H1 (cell line): ENCODE data around the gene MAP4K4. TPM values are rescaled to one million over a fixed set of nuclear protein-coding genes. Genes with fewer than 3 reads are reported as not detected.

Experiments
- CTCF ChIA-PET: fragments of 300-600 bp; sonication (Branson Sonifier 250); formaldehyde crosslinking; loops from one replicate; lab custom pipeline; 2021; ENCODE audit not compliant: partially characterized antibody; lab: Charles Lee
- POLR2A ChIA-PET: fragments of 300-600 bp; sonication (Branson Sonifier 250); formaldehyde crosslinking; loops from one replicate; lab custom pipeline; 2021; ENCODE audit warnings: inconsistent platforms; ENCODE audit not compliant: partially characterized antibody; lab: Charles Lee
- DNase-seq, 2 experiments: peaks; one replicate each; pipeline versions ENCODE4 v3.0.0 to v3.0.0-alpha.2; 2010 to 2022; ENCODE audit warnings: low spot score in 2 of 2, low read depth in 1 of 2, mixed read lengths in 1 of 2
- FAIRE-seq: peaks from 2 replicates; lab custom pipeline; 2011; peaks lifted over from hg19 to GRCh38; lab: Jason Lieb, UNC
- H2AFZ ChIP-seq: 2 replicates; pipeline ENCODE4 v1.8.1; 2012; ENCODE audit warnings: low read length, inconsistent platforms
- H2AK5ac ChIP-seq: 2 replicates; pipeline ENCODE4 v1.6.1; 2013; ENCODE audit warnings: low read depth, low read length
- H2BK120ac ChIP-seq: replicated peaks from 2 replicates; pipeline ENCODE3; 2013; ENCODE audit warnings: low read depth, low read length, inconsistent platforms
- H2BK12ac ChIP-seq: 2 replicates; pipeline ENCODE4 v1.6.1; 2013; ENCODE audit warnings: low read depth, low read length
- H2BK15ac ChIP-seq: 2 replicates; pipeline ENCODE4 v1.6.1; 2013; ENCODE audit warnings: low read length
- H2BK20ac ChIP-seq: 2 replicates; pipeline ENCODE4 v1.6.1; 2013; ENCODE audit warnings: low read length
- H2BK5ac ChIP-seq: 2 replicates; pipeline ENCODE4 v1.6.1; 2013; ENCODE audit warnings: low read depth, low read length
- H3K14ac ChIP-seq: 2 replicates; pipeline ENCODE4 v1.6.1; 2013; ENCODE audit warnings: inconsistent platforms; ENCODE audit not compliant: insufficient read length
- H3K18ac ChIP-seq: 2 replicates; pipeline ENCODE4 v1.6.1; 2013; ENCODE audit warnings: low read length; ENCODE audit errors: extremely low read depth
- H3K23ac ChIP-seq: 2 replicates; pipeline ENCODE4 v1.6.1; 2013; ENCODE audit warnings: inconsistent platforms; ENCODE audit not compliant: insufficient read length
- H3K23me2 ChIP-seq: 2 replicates; pipeline ENCODE4 v1.6.1; 2013; ENCODE audit warnings: low read depth, low read length
- H3K27ac ChIP-seq: 2 replicates; pipeline ENCODE4 v1.6.1; 2011; ENCODE audit warnings: low read depth, low read length, inconsistent platforms
- H3K27me3 ChIP-seq, 4 experiments: replicated peaks in 1 of 4; 1 replicate in 1 of 4; 2 replicates in 3 of 4; pipeline versions ENCODE4 v1.6.1 to v1.8.1; 2011 to 2013; ENCODE audit warnings: low read length in 3 of 4, mild to moderate bottlenecking in 3 of 4, inconsistent platforms in 2 of 4, mixed read lengths in 2 of 4, moderate library complexity in 1 of 4; ENCODE audit not compliant: control insufficient read depth in 3 of 4, insufficient read depth in 3 of 4; ENCODE audit errors: extremely low read depth in 1 of 4
- H3K36me3 ChIP-seq, 4 experiments: 2 replicates each; pipeline versions ENCODE4 v1.6.1 to v1.8.1; 2011 to 2013; ENCODE audit warnings: mild to moderate bottlenecking in 4 of 4, low read length in 3 of 4, moderate library complexity in 2 of 4, control low read depth in 1 of 4, inconsistent platforms in 1 of 4; ENCODE audit not compliant: insufficient read depth in 4 of 4, control insufficient read depth in 2 of 4
- H3K4ac ChIP-seq: replicated peaks from 2 replicates; pipeline ENCODE3; 2013; ENCODE audit warnings: low read length, low read depth, mixed read lengths, inconsistent platforms; ENCODE audit not compliant: insufficient read length
- H3K4me1 ChIP-seq, 4 experiments: replicated peaks in 1 of 4; 1 replicate in 1 of 4; 2 replicates in 3 of 4; pipeline versions ENCODE4 v1.6.1 to v1.8.1; 2011 to 2013; ENCODE audit warnings: low read length in 3 of 4, inconsistent platforms in 2 of 4, mixed read lengths in 1 of 4; ENCODE audit not compliant: insufficient read depth in 4 of 4, control insufficient read depth in 3 of 4
- H3K4me2 ChIP-seq, 2 experiments: 2 replicates each; pipeline versions ENCODE4 v1.6.1 to v1.8.1; 2011 to 2013; ENCODE audit warnings: low read depth in 2 of 2, low read length in 2 of 2, control low read depth in 1 of 2, inconsistent platforms in 1 of 2, mild to moderate bottlenecking in 1 of 2; ENCODE audit not compliant: insufficient read depth in 1 of 2
- H3K4me3 ChIP-seq, 4 experiments: fragments of 200-600, 300-600 bp in 1 of 4; sonication (generic), shearing (Covaris generic), sonication (Bioruptor Twin) in 1 of 4; 2 replicates each; pipeline versions ENCODE4 v1.5.1 to v1.8.1; 2011 to 2016; ENCODE audit warnings: low read length in 4 of 4, low read depth in 3 of 4, control low read depth in 2 of 4, inconsistent platforms in 2 of 4, mild to moderate bottlenecking in 2 of 4, mixed read lengths in 1 of 4, moderate library complexity in 1 of 4; ENCODE audit not compliant: insufficient read depth in 2 of 4; ENCODE audit errors: extremely low read depth in 1 of 4
- H3K56ac ChIP-seq: replicated peaks from 2 replicates; pipeline ENCODE3; 2013; ENCODE audit warnings: low read depth, mild to moderate bottlenecking, mixed read lengths, low read length, inconsistent platforms; ENCODE audit not compliant: insufficient read length
- H3K79me1 ChIP-seq: 2 replicates; pipeline ENCODE4 v1.6.1; 2013; ENCODE audit warnings: low read depth, low read length, control low read depth
- H3K79me2 ChIP-seq, 2 experiments: 2 replicates each; pipeline versions ENCODE4 v1.6.1 to v1.8.1; 2012 to 2013; ENCODE audit warnings: low read length in 2 of 2, mild to moderate bottlenecking in 2 of 2, inconsistent platforms in 1 of 2; ENCODE audit not compliant: insufficient read depth in 2 of 2, control insufficient read depth in 1 of 2
- H3K9ac ChIP-seq, 4 experiments: replicated peaks in 1 of 4; 1 replicate in 1 of 4; 2 replicates in 3 of 4; pipeline versions ENCODE4 v1.6.1 to v1.8.1; 2011 to 2013; ENCODE audit warnings: low read depth in 3 of 4, low read length in 3 of 4, control low read depth in 2 of 4, mild to moderate bottlenecking in 2 of 4, moderate library complexity in 2 of 4, inconsistent platforms in 1 of 4; ENCODE audit errors: extremely low read depth in 1 of 4
- H3K9me3 ChIP-seq, 2 experiments: 2 replicates each; pipeline versions ENCODE4 v1.6.1 to v1.8.1; 2012 to 2013; ENCODE audit warnings: mild to moderate bottlenecking in 2 of 2, moderate library complexity in 2 of 2, control low read depth in 1 of 2, inconsistent platforms in 1 of 2, low read depth in 1 of 2, low read length in 1 of 2, mixed read lengths in 1 of 2; ENCODE audit not compliant: insufficient read depth in 2 of 2
- H4K20me1 ChIP-seq, 2 experiments: replicated peaks in 1 of 2; 2 replicates each; pipeline versions ENCODE3 to v1.8.1; 2011 to 2013; ENCODE audit warnings: inconsistent platforms in 2 of 2, low read length in 2 of 2, mild to moderate bottlenecking in 1 of 2; ENCODE audit not compliant: insufficient read depth in 2 of 2, control insufficient read depth in 1 of 2
- H4K5ac ChIP-seq: 2 replicates; pipeline ENCODE4 v1.6.1; 2013; ENCODE audit warnings: low read length, low read depth, mixed read lengths, inconsistent platforms; ENCODE audit not compliant: insufficient read length
- H4K8ac ChIP-seq: 2 replicates; pipeline ENCODE4 v1.8.0; 2013; ENCODE audit warnings: mild to moderate bottlenecking, moderate library complexity, low read length, inconsistent platforms; ENCODE audit not compliant: insufficient read depth; ENCODE audit errors: extremely low read depth
- H4K91ac ChIP-seq: replicated peaks from 2 replicates; pipeline ENCODE3; 2013; ENCODE audit warnings: low read length, mixed read lengths, inconsistent platforms; ENCODE audit not compliant: insufficient read length
- BCL11A ChIP-seq, 2 experiments: IDR thresholded peaks; one replicate each; pipeline ENCODE4 v1.6.1; 2011; ENCODE audit warnings: low read depth in 2 of 2, low read length in 2 of 2, mild to moderate bottlenecking in 2 of 2
- EGR1 ChIP-seq: IDR thresholded peaks from 2 replicates; pipeline ENCODE4 v1.6.1; 2011; ENCODE audit warnings: low read depth, low read length, borderline replicate concordance
- EP300 ChIP-seq, 2 experiments: IDR thresholded peaks; 1 replicate in 1 of 2; 2 replicates in 1 of 2; pipeline ENCODE4 v1.6.1; 2011 to 2012; ENCODE audit warnings: low read depth in 2 of 2, low read length in 2 of 2, mild to moderate bottlenecking in 2 of 2, borderline replicate concordance in 1 of 2, inconsistent platforms in 1 of 2, moderate library complexity in 1 of 2
- GABPA ChIP-seq: IDR thresholded peaks from 2 replicates; pipeline ENCODE4 v1.6.1; 2011; ENCODE audit warnings: mild to moderate bottlenecking, low read length, moderate library complexity, borderline replicate concordance; ENCODE audit not compliant: insufficient read depth
- HDAC6 ChIP-seq: IDR thresholded peaks from one replicate; pipeline ENCODE4 v1.7.1; 2012; ENCODE audit warnings: low read depth, mild to moderate bottlenecking, inconsistent platforms, low read length, moderate library complexity
- RXRA ChIP-seq: IDR thresholded peaks from 2 replicates; pipeline ENCODE4 v1.6.1; 2011; ENCODE audit warnings: low read depth, mild to moderate bottlenecking, low read length, moderate library complexity; ENCODE audit not compliant: insufficient read depth
- SP1 ChIP-seq: IDR thresholded peaks from 2 replicates; pipeline ENCODE4 v1.6.1; 2011; ENCODE audit warnings: low read depth, low read length
- SRF ChIP-seq: IDR thresholded peaks from 2 replicates; pipeline ENCODE4 v1.6.1; 2011; ENCODE audit warnings: mild to moderate bottlenecking, low read depth, low read length, moderate library complexity
- TAF7 ChIP-seq: optimal IDR thresholded peaks from 2 replicates; pipeline ENCODE3; 2011; ENCODE audit warnings: low read depth, mild to moderate bottlenecking, inconsistent platforms, low read length, moderate library complexity, borderline replicate concordance
- TEAD4 ChIP-seq: IDR thresholded peaks from 2 replicates; pipeline ENCODE4 v1.6.1; 2012; ENCODE audit warnings: low read depth, low read length, inconsistent platforms, mixed read lengths
- whole genome bisulfite sequencing, 2 experiments: shearing (Covaris generic) in 1 of 2; methylation state at CpG; one replicate each; pipeline versions ENCODE4 v1.1.6 to v1.1.7; 2013 to 2015; ENCODE audit warnings: low lambda C conversion rate in 2 of 2, mixed read lengths in 2 of 2, inconsistent platforms in 1 of 2, low coverage in 1 of 2, missing lambda C conversion rate in 1 of 2; ENCODE audit not compliant: insufficient replicate concordance in 2 of 2, insufficient coverage in 1 of 2, insufficient read length in 1 of 2; ENCODE audit errors: extremely low coverage in 1 of 2, missing lambda C conversion rate in 1 of 2; 5-methylcytosine and 5-hydroxymethylcytosine counted together
- polyA plus RNA-seq, 7 experiments: library from polyadenylated mRNA; depleted of rRNA in 3 of 7; stranded (reverse) in 5 of 7; unstranded in 2 of 7; fragments of >200 nt in 5 of 7; fragments of 200-250 nt in 2 of 7; gene quantifications; 1 replicate in 5 of 7; 2 replicates in 1 of 7; 4 replicates in 1 of 7; pipeline versions ENCODE4 v1.2.1 to v1.2.3, GENCODE V29; 2011 to 2013; ENCODE audit warnings: missing spikeins in 2 of 7, mixed read lengths in 2 of 7
- total RNA-seq: library from RNA; stranded (reverse); fragmentation: NEBNext Ultra II Directional; extraction: Animal tissue kit (Norgen Biotek cat#: 25700); gene quantifications from 2 replicates; pipeline ENCODE4 v1.2.1, GENCODE V29; 2021
- TF ChIP-seq, protein P1 (sequence below): IDR thresholded peaks from 2 replicates; pipeline ENCODE4 v1.6.1; 2012; ENCODE audit warnings: low read length, inconsistent platforms

The MAP4K4 gene
- total and polyA plus RNA-seq, 2 of the 8 experiments (the other 6 are each of a cell fraction or from before 2014, with no cell fraction given), result 53.2 to 138 TPM

DNA sequence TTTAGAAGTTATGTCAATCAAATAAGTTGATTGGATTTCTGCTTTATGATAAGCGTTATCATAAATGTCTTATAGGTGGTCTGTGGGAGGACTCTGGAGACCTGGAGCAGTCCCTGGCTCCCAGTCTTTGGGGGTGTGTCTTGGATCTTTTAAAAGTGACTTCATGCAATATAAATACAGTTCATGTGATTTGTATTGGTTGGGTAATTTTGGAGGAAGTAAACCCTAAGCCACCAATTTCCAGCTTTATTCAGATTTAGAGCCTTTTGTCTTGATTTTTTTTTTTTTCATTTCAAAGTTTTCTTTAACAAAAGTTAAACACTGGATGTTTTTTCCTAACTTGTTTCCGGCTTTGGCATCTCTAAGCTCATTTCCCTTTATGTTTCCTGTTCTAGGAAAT is 68.8 kb downstream of the MAP4K4 start:
- no peaks in the 10 kb centered on the region; the same call in 1 of the 2 replicates for H3K23me2 ChIP-seq
- no peak overlapping the region for H3K9ac ChIP-seq
- H3K14ac ChIP-seq, result no peak overlapping the region
- TF ChIP-seq, protein P1, sequence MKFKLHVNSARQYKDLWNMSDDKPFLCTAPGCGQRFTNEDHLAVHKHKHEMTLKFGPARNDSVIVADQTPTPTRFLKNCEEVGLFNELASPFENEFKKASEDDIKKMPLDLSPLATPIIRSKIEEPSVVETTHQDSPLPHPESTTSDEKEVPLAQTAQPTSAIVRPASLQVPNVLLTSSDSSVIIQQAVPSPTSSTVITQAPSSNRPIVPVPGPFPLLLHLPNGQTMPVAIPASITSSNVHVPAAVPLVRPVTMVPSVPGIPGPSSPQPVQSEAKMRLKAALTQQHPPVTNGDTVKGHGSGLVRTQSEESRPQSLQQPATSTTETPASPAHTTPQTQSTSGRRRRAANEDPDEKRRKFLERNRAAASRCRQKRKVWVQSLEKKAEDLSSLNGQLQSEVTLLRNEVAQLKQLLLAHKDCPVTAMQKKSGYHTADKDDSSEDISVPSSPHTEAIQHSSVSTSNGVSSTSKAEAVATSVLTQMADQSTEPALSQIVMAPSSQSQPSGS, result no peak
- TF ChIP-seq SP1 (no peak), EP300 (IDR thresholded peaks at IDR 0.05; ENCODE audit: borderline replicate concordance in 1 of 2, low read depth in 2 of 2, low read length in 2 of 2) (no peak), SRF (no peak), TEAD4 (no peak), GABPA (no peak), BCL11A (IDR thresholded peaks at IDR 0.05; ENCODE audit: low read depth in 2 of 2, low read length in 2 of 2) (no peak), EGR1 (no peak), TAF7 (no peak), RXRA (no peak), HDAC6 (no peak)
- H3K23ac ChIP-seq, result no peak overlapping the region
- no peaks in the 10 kb centered on the region for H3K36me3 ChIP-seq
- H3K4ac ChIP-seq, result no peak overlapping the region
- no peak for FAIRE-seq
- H3K4me2 ChIP-seq, result peak overlapping the region in 1 of 2 experiments; percentile 4; a peak in 1 of 4 replicates
- H2AFZ ChIP-seq, result no peak overlapping the region
- 87% methylated on average over 2 of the region's 2 CpGs; no CpG with 5 or more reads in 1 of the 2 experiments for WGBS, 2 experiments
- no peak overlapping the region for H3K4me3 ChIP-seq
- H4K5ac ChIP-seq, result no peak overlapping the region
- no peak overlapping the region for H2BK12ac ChIP-seq
- H3K18ac ChIP-seq, result no peak overlapping the region
- no peaks in the 10 kb centered on the region for H3K9me3 ChIP-seq
- ChIA-PET CTCF (interaction anchor here (0.6 to 2.2 kb wide), 8 partner anchors 11 to 65 kb away, joined by 3 to 13 read pairs (median 3); no protein-coding TSS in a partner anchor), POLR2A (interaction anchor here (0.6 to 1.0 kb wide), 3 partner anchors 9 to 233 kb away, joined by 3 to 4 read pairs (median 3); no protein-coding TSS in a partner anchor)
- no peak overlapping the region for H4K91ac ChIP-seq
- H3K4me1 ChIP-seq, result peaks cover 10 to 34% (median 23%) of the 10 kb centered on the region in 4 experiments; a peak in 6 of 7 replicates
- H3K27ac ChIP-seq, result no peak overlapping the region
- peaks cover 11% of the 10 kb centered on the region for H3K79me1 ChIP-seq
- H3K27me3 ChIP-seq, result no peaks in the 10 kb centered on the region
- H2BK15ac ChIP-seq, result no peak overlapping the region
- no peak overlapping the region for H2BK120ac ChIP-seq
- H2BK5ac ChIP-seq, result no peak overlapping the region
- peaks cover 15 to 99% of the 10 kb centered on the region in 2 experiments for H3K79me2 ChIP-seq
- DNase-seq, result no peak
- no peak overlapping the region for H4K8ac ChIP-seq
- H3K56ac ChIP-seq, result no peak overlapping the region
- H2BK20ac ChIP-seq, result no peak overlapping the region
- no peak overlapping the region for H2AK5ac ChIP-seq
- peaks cover 15 to 25% of the 10 kb centered on the region in 2 experiments for H4K20me1 ChIP-seq
